Measurements from ENCODE around the gene INMT. TPM values are rescaled to one million over a fixed set of nuclear protein-coding genes. Genes with fewer than 3 reads are reported as not detected.

Gene INMT
- total RNA-seq = 6.9 and 89.9 TPM in 2 replicates

DNA sequence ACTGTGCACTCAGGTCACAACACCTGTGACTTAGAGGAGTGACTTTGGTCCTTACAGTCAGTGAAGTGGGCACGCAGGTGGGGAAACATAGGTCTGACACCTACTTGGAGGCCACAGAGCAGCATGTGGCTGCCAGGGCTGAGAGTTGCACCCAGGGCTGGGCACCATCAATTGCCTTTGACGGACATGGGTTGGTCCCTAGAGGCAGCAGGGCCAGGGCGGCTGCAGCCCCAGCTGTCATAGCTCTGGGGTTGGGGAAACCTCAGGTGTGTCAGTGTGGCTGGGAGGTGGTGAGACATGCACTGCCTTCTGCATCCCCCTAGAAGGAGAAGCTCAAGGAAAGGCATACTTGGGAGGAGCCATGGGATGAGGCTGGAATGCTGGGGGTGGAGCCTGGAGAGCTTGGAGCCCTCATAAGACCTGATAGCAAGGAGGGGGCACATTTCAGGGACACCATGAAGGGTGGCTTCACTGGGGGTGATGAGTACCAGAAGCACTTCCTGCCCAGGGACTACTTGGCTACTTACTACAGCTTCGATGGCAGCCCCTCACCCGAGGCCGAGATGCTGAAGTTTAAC lies at the start of gene INMT:
Gene INMT (plus strand): TSS at position 440 of the 578 bp plus-strand sequence. CDS start 16 bp downstream, at position 456.

GRCh38 chr7:30771174-30771879 lies 19.4 kb downstream of the INMT start, which contains the start of gene MINDY4:
Gene MINDY4, plus strand, starts transcription at chr7:30771417. Its CDS starts 77 bp downstream, at chr7:30771494.

Other genes with a start within 250 kb of the INMT start
- gene GGCT, start 247.3 kb upstream of the INMT start, total RNA-seq = 23.1 and 28.6 TPM in 2 replicates
- 155 and 176 TPM in 2 replicates for gene GARS1, start 157.3 kb upstream of the INMT start, total RNA-seq
- not detected in 2 replicates for gene CRHR2, start 69.7 kb upstream of the INMT start, total RNA-seq
- 5.8 and 6.2 TPM in 2 replicates for gene MINDY4, start 19.3 kb downstream of the INMT start, total RNA-seq
- 111 and 152 TPM in 2 replicates for gene AQP1, start 159.7 kb downstream of the INMT start, total RNA-seq
- not detected in 2 replicates for gene GHRHR, start 211.8 kb downstream of the INMT start, total RNA-seq